Kidney capillary endothelial cell (primary cell): ENCODE measurements around the gene RIMBP2.

ENCODE experiments used
- DNase-seq: peaks from one replicate; pipeline ENCODE4 v3.0.0-alpha.2; 2018; ENCODE audit warnings: low spot score

Gene RIMBP2

GRCh38 chr12:130481392-130481879 lies 234.7 kb downstream of the RIMBP2 start:
- no peak for DNase-seq

- DNase-seq: no peak
Observed at GRCh38 chr12:130480887-130481286, 235.2 kb downstream of the RIMBP2 start.

- DNase-seq: no peak
Observed at GRCh38 chr12:130480231-130480630, 235.9 kb downstream of the RIMBP2 start.

- no peak for DNase-seq
Observed at GRCh38 chr12:130479401-130480125, 236.5 kb downstream of the RIMBP2 start.

GRCh38 chr12:130478786-130479185 lies 237.3 kb downstream of the RIMBP2 start:
- DNase-seq: no peak

GRCh38 chr12:130477701-130478100 lies 238.4 kb downstream of the RIMBP2 start:
- no peak for DNase-seq

- no peak for DNase-seq
Observed at GRCh38 chr12:130477266-130477665, 238.8 kb downstream of the RIMBP2 start.

GRCh38 chr12:130476451-130477135 lies 239.5 kb downstream of the RIMBP2 start:
- no peak for DNase-seq

- DNase-seq: no peak
Observed at GRCh38 chr12:130474599-130475269, 241.4 kb downstream of the RIMBP2 start.

- DNase-seq: no peak
Observed at GRCh38 chr12:130473266-130473665, 242.8 kb downstream of the RIMBP2 start.

GRCh38 chr12:130470969-130471368 lies 245.1 kb downstream of the RIMBP2 start:
- DNase-seq: no peak

GRCh38 chr12:130469552-130469951 lies 246.5 kb downstream of the RIMBP2 start:
- no peak for DNase-seq

GRCh38 chr12:130468700-130469245 lies 247.3 kb downstream of the RIMBP2 start:
- no peak for DNase-seq

GRCh38 chr12:130468186-130468585 lies 247.9 kb downstream of the RIMBP2 start:
- no peak for DNase-seq

GRCh38 chr12:130465626-130466025 lies 250.5 kb downstream of the RIMBP2 start:
- no peak for DNase-seq

GRCh38 chr12:130465046-130465445 lies 251.1 kb downstream of the RIMBP2 start:
- DNase-seq: no peak

GRCh38 chr12:130463818-130464670 lies 252.1 kb downstream of the RIMBP2 start:
- DNase-seq: no peak

- no peak for DNase-seq
Observed at GRCh38 chr12:130463275-130463658, 252.8 kb downstream of the RIMBP2 start.

- DNase-seq: no peak
Observed at GRCh38 chr12:130462558-130463274, 253.4 kb downstream of the RIMBP2 start.

GRCh38 chr12:130461839-130462557 lies 254.1 kb downstream of the RIMBP2 start:
- no peak for DNase-seq
